Measurements from ENCODE around the gene WBP2. TPM values are rescaled to one million over a fixed set of nuclear protein-coding genes. Genes with fewer than 3 reads are reported as not detected.
A peak's percentile ranks its signal among the peaks of the same experiment; 100 is the strongest.

Gene WBP2
- total and polyA plus RNA-seq, 2 of the 13 experiments (the other 11 are each of a cell fraction or from before 2014, with no cell fraction given): 29.2 to 29.5 TPM

DNA sequence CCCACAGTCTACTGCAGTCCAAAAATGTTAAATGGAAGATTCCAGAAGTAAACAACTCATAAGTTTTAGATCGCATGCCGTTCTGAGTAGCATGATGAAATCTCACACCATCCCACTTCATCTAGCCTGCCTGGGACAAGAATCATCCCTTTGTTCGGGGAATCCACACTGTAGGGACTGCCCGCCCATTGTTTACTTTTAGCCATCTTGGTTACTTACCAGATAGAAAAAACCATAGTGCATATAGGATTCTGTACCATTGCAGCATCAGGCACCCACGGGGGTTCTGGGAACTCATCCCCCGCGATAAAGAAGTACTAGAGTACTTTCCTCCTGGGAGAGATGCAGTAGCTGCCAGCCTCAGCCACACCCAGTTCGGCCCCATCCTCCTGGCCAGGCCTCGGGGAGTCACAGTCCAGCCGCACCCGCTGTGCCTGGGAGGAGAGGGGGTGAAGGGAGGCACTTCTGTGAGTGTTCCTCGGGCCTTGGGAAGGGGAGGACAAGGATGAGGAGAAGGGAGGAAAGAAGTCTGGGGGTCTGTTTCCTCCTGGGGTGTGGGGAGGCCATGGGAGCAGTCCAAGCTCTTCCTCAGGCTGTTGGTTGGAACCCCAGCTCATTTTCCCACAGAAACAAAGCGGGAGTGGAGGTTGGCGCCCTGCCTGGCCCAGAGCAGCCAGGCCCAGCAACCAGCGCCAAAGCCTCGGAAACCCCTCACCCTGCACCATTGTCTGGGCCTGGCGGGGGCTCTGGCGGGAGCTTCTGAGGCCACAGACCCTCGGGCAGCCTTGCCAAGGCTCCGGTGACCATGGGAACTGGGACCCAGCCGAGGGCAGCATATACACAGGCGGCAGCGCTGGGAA, 14.4 kb upstream of the WBP2 start (continued):
- TF ChIP-seq KAT2B (IDR thresholded peaks at IDR 0.05; ENCODE audit: borderline replicate concordance, low read depth, low read length) (no peak), DMAP1 (CRISPR knock-in tag; IDR thresholded peaks at IDR 0.05) (peak; percentile 90; the same call in 1 of the 2 replicates), ZMYM3 (CRISPR knock-in tag; IDR thresholded peaks at IDR 0.05) (no peak; the same call in 1 of the 2 replicates), ONECUT2 (CRISPR knock-in tag; IDR thresholded peaks at IDR 0.05) (no peak), ZNF781 (CRISPR knock-in tag; IDR thresholded peaks at IDR 0.05; ENCODE audit: borderline replicate concordance, not compliant biosample characterization) (peak; percentile 35), ELF3 (CRISPR knock-in tag; IDR thresholded peaks at IDR 0.05) (peak; percentile 43), MTA3 (CRISPR knock-in tag; IDR thresholded peaks at IDR 0.05) (no peak), ATRX (CRISPR knock-in tag; IDR thresholded peaks at IDR 0.05; ENCODE audit: borderline replicate concordance) (no peak), HOXA3 (CRISPR knock-in tag; IDR thresholded peaks at IDR 0.05) (peak; percentile 77; the same call in 1 of the 2 replicates), POLR2G (IDR thresholded peaks at IDR 0.05; ENCODE audit: low read depth, low read length) (peak; percentile 89), HNRNPUL1 (IDR thresholded peaks at IDR 0.05; ENCODE audit: low read depth, low read length) (no peak), ZNF17 (CRISPR knock-in tag; IDR thresholded peaks at IDR 0.05) (no peak), POLR2AphosphoS2 (IDR thresholded peaks at IDR 0.05; ENCODE audit: low read depth, low read length) (no peak), ZNF3 (CRISPR knock-in tag; IDR thresholded peaks at IDR 0.05) (0 out of 2 replicates have a peak, but pooled peaks have one; percentile 44), PHF21A (CRISPR knock-in tag; IDR thresholded peaks at IDR 0.05) (peak; percentile 93), SP140L (CRISPR knock-in tag; IDR thresholded peaks at IDR 0.05; ENCODE audit: borderline replicate concordance) (peak; percentile 48; the same call in 1 of the 2 replicates), ZNF557 (CRISPR knock-in tag; IDR thresholded peaks at IDR 0.05) (no peak), SMAD1 (CRISPR knock-in tag; IDR thresholded peaks at IDR 0.05; ENCODE audit: borderline replicate concordance, low read depth) (0 out of 2 replicates have a peak, but pooled peaks have one; percentile 49), ZNF329 (CRISPR knock-in tag; IDR thresholded peaks at IDR 0.05; ENCODE audit: low read depth) (no peak), NCOA5 (CRISPR knock-in tag; IDR thresholded peaks at IDR 0.05) (no peak), ZMYM4 (CRISPR knock-in tag; IDR thresholded peaks at IDR 0.05) (peak; percentile 49), ASH2L (IDR thresholded peaks at IDR 0.05; ENCODE audit: insufficient read length, low read depth, low read length) (no peak), SMYD3 (CRISPR knock-in tag; IDR thresholded peaks at IDR 0.05) (no peak), HNRNPLL (IDR thresholded peaks at IDR 0.05; ENCODE audit: low read depth, low read length, poor library complexity, severe bottlenecking) (peak; percentile 51), DPF2 (CRISPR knock-in tag; IDR thresholded peaks at IDR 0.05; ENCODE audit: borderline replicate concordance, low read depth) (peak; percentile 47; the same call in 1 of the 2 replicates), MXI1 (IDR thresholded peaks at IDR 0.05; ENCODE audit: borderline replicate concordance, low read depth, low read length) (no peak), CAMTA2 (CRISPR knock-in tag; IDR thresholded peaks at IDR 0.05; ENCODE audit: borderline replicate concordance) (no peak)
- TF ChIP-seq, protein P1, sequence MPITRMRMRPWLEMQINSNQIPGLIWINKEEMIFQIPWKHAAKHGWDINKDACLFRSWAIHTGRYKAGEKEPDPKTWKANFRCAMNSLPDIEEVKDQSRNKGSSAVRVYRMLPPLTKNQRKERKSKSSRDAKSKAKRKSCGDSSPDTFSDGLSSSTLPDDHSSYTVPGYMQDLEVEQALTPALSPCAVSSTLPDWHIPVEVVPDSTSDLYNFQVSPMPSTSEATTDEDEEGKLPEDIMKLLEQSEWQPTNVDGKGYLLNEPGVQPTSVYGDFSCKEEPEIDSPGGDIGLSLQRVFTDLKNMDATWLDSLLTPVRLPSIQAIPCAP (CRISPR knock-in tag; IDR thresholded peaks at IDR 0.05; ENCODE audit: low read depth): peak; percentile 62; the same call in 1 of the 2 replicates
- TF ChIP-seq, protein P2, sequence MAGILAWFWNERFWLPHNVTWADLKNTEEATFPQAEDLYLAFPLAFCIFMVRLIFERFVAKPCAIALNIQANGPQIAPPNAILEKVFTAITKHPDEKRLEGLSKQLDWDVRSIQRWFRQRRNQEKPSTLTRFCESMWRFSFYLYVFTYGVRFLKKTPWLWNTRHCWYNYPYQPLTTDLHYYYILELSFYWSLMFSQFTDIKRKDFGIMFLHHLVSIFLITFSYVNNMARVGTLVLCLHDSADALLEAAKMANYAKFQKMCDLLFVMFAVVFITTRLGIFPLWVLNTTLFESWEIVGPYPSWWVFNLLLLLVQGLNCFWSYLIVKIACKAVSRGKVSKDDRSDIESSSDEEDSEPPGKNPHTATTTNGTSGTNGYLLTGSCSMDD (CRISPR knock-in tag; IDR thresholded peaks at IDR 0.05): no peak

Data from HepG2 (cell line).